Measurements from ENCODE around the gene GYS1.
"Not testable (repeated sequence)": the region's sequence is repeated elsewhere in the genome, so short reads cannot be mapped to it uniquely, and the experiment has no call there.

The GYS1 gene

GRCh38 chr19:48993175-48994034, at the start of gene GYS1, which contains the start of gene RUVBL2:
GYS1 (minus strand) TSS chr19:48993309; CDS start chr19:48993112, 197 bp downstream.
RUVBL2 (plus strand) TSS chr19:48993887; CDS start chr19:48993912, 25 bp downstream.
- TF ChIP-seq CTCF (IDR thresholded peaks at IDR 0.05; ENCODE audit: low read depth, low read length, missing control alignments): peak; percentile 86
- peak within 1 kb of the TSS; percentile 93 for H3K4me3 ChIP-seq (ENCODE audit: low read depth, low read length)
- DNase-seq (ENCODE audit: low read depth): peak; percentile 99
- in situ Hi-C loops (cut with HindIII; ENCODE audit: low sequenced_read_pairs): no loop called here

- in situ Hi-C loops (cut with HindIII; ENCODE audit: low sequenced_read_pairs); H3K4me3 ChIP-seq (ENCODE audit: low read depth, low read length); DNase-seq (ENCODE audit: low read depth): not testable (repeated sequence)
Observed at GRCh38 chr19:49042666-49043065, 49.6 kb upstream of the GYS1 start.

- no peak for TF ChIP-seq CTCF (IDR thresholded peaks at IDR 0.05; ENCODE audit: low read depth, low read length, missing control alignments)
- no peak overlapping the region for H3K4me3 ChIP-seq (ENCODE audit: low read depth, low read length)
- no peak for DNase-seq (ENCODE audit: low read depth)
- in situ Hi-C loops (cut with HindIII; ENCODE audit: low sequenced_read_pairs): no loop called here
Observed at GRCh38 chr19:49042177-49042576, 49.1 kb upstream of the GYS1 start.

- in situ Hi-C loops (cut with HindIII; ENCODE audit: low sequenced_read_pairs); H3K4me3 ChIP-seq (ENCODE audit: low read depth, low read length); DNase-seq (ENCODE audit: low read depth): not testable (repeated sequence)
Observed at GRCh38 chr19:49039736-49040135, 46.6 kb upstream of the GYS1 start.

GRCh38 chr19:49038557-49039276, 45.6 kb upstream of the GYS1 start:
- H3K4me3 ChIP-seq (ENCODE audit: low read depth, low read length); in situ Hi-C loops (cut with HindIII; ENCODE audit: low sequenced_read_pairs); DNase-seq (ENCODE audit: low read depth): not testable (repeated sequence)

GRCh38 chr19:49038111-49038510, 45.0 kb upstream of the GYS1 start:
- DNase-seq (ENCODE audit: low read depth); H3K4me3 ChIP-seq (ENCODE audit: low read depth, low read length); in situ Hi-C loops (cut with HindIII; ENCODE audit: low sequenced_read_pairs): not testable (repeated sequence)

- DNase-seq (ENCODE audit: low read depth); in situ Hi-C loops (cut with HindIII; ENCODE audit: low sequenced_read_pairs); H3K4me3 ChIP-seq (ENCODE audit: low read depth, low read length): not testable (repeated sequence)
- TF ChIP-seq CTCF (IDR thresholded peaks at IDR 0.05; ENCODE audit: low read depth, low read length, missing control alignments): peak; percentile 44
Observed at GRCh38 chr19:49036815-49037214, 43.7 kb upstream of the GYS1 start, which contains the start of gene CGB1. CGB1 (minus strand) TSS chr19:49036895; CDS start chr19:49036711, 184 bp downstream.

GRCh38 chr19:49031642-49032301, 38.7 kb upstream of the GYS1 start, which contains the start of gene CGB2:
CGB2 (plus strand) TSS chr19:49031890; CDS start chr19:49032096, 206 bp downstream.
- in situ Hi-C loops (cut with HindIII; ENCODE audit: low sequenced_read_pairs); H3K4me3 ChIP-seq (ENCODE audit: low read depth, low read length); DNase-seq (ENCODE audit: low read depth): not testable (repeated sequence)
- TF ChIP-seq CTCF (IDR thresholded peaks at IDR 0.05; ENCODE audit: low read depth, low read length, missing control alignments): peak; percentile 31

GRCh38 chr19:49030323-49030722, 37.2 kb upstream of the GYS1 start:
- H3K4me3 ChIP-seq (ENCODE audit: low read depth, low read length); in situ Hi-C loops (cut with HindIII; ENCODE audit: low sequenced_read_pairs); DNase-seq (ENCODE audit: low read depth): not testable (repeated sequence)

GRCh38 chr19:49029749-49030148, 36.6 kb upstream of the GYS1 start:
- DNase-seq (ENCODE audit: low read depth); in situ Hi-C loops (cut with HindIII; ENCODE audit: low sequenced_read_pairs); H3K4me3 ChIP-seq (ENCODE audit: low read depth, low read length): not testable (repeated sequence)

- in situ Hi-C loops (cut with HindIII; ENCODE audit: low sequenced_read_pairs); DNase-seq (ENCODE audit: low read depth); H3K4me3 ChIP-seq (ENCODE audit: low read depth, low read length): not testable (repeated sequence)
Observed at GRCh38 chr19:49028686-49029085, 35.6 kb upstream of the GYS1 start.

GRCh38 chr19:49025599-49025998, 32.5 kb upstream of the GYS1 start:
- DNase-seq (ENCODE audit: low read depth); H3K4me3 ChIP-seq (ENCODE audit: low read depth, low read length); in situ Hi-C loops (cut with HindIII; ENCODE audit: low sequenced_read_pairs): not testable (repeated sequence)
